Measurements from ENCODE around the gene TRPM4.

- TF ChIP-seq CTCF (IDR thresholded peaks at IDR 0.05) (no peak), EP300 (IDR thresholded peaks at IDR 0.05) (no peak), POLR2AphosphoS5 (IDR thresholded peaks at IDR 0.05) (no peak), POLR2A (IDR thresholded peaks at IDR 0.05; ENCODE audit: low read depth) (no peak)
These were observed 37.3 kb upstream of the TRPM4 start for GRCh38 chr19:49120325-49120683.
